NCI-H2107 (cell line): ENCODE measurements around the gene LUZP4.
"Not testable (repeated sequence)": the region's sequence is repeated elsewhere in the genome, so short reads cannot be mapped to it uniquely, and the experiment has no call there.

ENCODE experiments used
- DNase-seq: peaks from one replicate; lab custom pipeline; 2025; lab: John Stamatoyannopoulos, UW

LUZP4 gene

GRCh38 chrX:115289465-115289864 is at the start of gene LUZP4:
Gene LUZP4, plus strand, starts transcription at chrX:115289715. Its CDS starts 45 bp downstream, at chrX:115289760.
- no peak for DNase-seq

GRCh38 chrX:115251458-115252233 is 37.9 kb upstream of the LUZP4 start:
- no peak for DNase-seq

DNA sequence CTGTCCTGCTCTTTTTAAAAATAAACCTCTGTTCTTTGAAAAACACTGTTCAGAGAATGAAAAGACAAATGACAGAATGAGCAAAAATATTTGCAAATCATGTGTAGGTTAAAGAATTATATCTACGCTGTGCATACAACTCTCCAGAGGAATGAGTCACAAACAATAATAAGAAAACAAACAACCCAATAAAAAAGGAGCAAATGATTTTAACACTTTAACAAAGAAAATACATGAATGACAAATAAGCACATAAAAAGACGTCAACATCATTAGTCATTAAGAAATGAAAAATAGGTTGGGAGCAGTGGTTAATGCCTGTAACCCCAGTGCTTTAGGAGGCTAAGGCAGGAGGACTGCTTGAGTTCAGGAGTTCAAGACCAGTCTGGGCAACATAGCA is 34.5 kb upstream of the LUZP4 start:
- DNase-seq = no peak

- DNase-seq = no peak
Observed at GRCh38 chrX:115257711-115258110, 31.8 kb upstream of the LUZP4 start.

DNA sequence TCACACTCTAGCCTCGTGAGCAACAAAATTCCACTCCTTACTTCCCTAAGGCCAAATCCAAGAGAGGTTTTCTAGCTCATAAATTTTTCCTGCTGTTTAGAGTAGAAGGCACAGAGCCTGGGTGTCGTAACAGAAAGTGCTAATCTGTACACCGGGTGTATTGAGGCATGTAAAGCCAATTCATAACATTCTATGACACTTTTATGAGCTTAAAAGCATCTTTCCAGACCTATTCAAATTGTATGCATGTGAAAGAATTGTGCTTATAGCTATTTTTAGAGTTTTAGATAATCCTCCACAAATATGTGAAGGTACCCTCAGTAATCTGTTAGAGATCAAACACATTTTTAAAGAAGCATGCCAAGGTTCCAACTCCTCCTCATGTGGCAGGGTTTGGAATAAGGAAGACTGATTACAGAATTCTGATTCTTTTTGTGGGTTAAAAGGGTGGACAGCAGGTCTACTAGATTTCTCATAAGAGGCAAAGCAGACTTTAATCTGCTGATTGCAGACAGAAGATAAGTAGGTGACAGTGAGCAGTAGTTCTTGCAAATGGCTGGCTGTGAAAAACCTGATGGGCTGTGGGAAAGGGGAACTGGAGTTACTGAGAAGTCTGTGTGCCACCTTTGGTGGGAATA is 30.2 kb upstream of the LUZP4 start:
- no peak for DNase-seq

DNA sequence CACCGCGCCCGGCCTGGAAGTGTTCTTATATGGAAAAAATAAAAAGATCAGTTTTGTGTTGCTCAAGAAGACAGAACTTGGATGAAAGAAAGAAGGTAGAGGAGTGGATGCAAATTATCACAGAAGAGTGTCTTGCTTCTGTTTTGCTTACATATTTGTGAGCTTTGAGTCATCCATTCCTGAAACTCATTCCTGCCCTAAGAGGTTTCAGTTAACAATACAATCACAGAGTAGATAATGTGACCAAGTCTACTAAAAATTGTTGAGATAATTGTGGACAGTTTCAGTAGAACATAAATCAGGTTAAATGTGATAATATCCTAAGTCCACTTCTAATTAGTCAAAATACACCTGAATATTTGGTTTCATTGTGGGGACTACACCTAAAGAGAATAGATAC is 29.2 kb upstream of the LUZP4 start:
- DNase-seq = no peak

DNA sequence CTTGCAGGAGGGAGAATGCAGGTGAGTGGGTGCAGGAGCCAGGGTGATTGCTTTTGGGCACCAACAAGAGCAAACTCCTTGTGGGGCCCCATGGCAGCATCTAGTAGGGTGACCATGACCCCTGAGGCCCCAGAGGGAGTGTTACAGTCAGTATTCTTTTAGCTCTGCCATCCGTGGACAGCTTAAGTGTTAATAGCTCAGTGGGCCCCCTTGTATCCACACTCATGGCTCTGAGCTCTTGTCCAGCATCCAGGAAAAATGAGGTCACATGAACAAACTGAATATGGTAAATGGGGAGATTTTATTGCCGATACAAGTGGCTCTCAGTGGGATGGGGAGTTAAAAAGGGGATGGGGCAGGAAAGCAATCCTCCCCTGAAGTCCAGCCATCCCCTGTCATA is 28.4 kb upstream of the LUZP4 start:
- no peak for DNase-seq

GRCh38 chrX:115264009-115264408 is 25.5 kb upstream of the LUZP4 start:
- no peak for DNase-seq

- DNase-seq = no peak
Observed at GRCh38 chrX:115266300-115266699, 23.2 kb upstream of the LUZP4 start.

DNA sequence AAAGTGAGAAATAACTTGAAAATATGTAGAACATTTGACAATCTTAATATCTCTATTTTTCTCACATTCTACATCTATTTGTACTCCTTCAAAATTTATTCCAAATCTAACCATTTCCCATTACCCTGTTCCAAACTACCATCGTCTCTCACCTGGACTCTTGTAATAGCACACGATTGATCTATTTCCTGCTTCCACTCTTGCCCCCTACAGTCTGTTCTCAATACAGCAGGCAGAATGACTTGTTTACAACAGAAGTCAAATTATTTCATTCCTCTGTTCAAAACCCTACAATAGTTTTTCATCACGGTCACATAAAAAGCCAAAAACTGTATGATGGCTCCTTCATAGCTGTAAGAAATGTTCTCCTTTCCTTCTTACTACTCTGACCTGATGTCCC is 21.1 kb upstream of the LUZP4 start:
- no peak for DNase-seq

DNA sequence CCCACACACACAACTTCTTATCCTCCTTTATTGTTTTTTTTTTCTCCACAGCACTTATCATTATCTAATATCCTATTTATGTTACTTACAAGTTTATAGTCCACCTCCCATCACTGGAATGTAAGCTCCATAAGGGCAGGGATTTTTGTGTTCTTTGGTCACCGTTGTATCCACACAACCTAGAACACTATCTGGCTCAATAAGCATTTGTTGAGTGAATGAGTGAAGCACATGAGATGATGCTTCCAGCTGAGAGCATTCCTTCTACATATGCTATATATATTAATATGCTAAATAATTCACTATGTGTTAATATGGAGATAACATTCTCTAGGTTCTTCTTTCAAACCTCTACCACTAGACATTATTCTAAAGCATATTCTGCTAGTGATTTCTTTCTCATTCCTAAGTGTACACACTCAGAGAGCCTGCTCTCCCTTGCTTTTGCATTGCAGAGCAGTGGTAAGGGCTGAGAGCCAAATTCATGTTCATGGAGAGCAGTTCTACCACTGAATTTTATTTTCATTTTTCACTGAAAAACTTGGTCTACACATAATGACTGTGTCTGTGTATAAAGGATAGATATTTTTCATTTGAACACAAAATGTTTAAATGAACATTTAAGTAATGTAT is 20.3 kb upstream of the LUZP4 start:
- no peak for DNase-seq

- DNase-seq = no peak
Observed at GRCh38 chrX:115284877-115285276, 4.6 kb upstream of the LUZP4 start.

- DNase-seq = no peak
Observed at GRCh38 chrX:115297189-115297588, 7.7 kb downstream of the LUZP4 start.

DNA sequence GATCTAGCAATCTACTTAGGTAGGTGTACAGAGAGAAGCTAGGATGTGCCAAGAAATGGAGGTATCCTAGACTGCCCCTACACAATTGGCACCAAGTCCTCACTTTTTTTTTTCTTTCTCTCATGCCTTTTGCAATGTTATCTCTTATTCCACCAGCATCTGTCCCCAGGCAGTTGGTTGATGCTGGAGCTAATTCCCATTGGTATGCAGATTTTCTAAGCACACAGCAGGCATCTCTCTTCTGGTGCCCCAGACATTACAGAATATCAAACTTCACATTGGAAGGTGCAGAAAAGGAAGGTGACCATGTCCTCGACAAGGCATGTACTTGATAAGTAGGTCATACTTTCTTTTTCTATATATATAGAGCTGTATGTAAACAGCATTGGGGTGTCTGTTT is 21.6 kb downstream of the LUZP4 start:
- no peak for DNase-seq

GRCh38 chrX:115311601-115312001 is 22.1 kb downstream of the LUZP4 start:
- DNase-seq = no peak

GRCh38 chrX:115318139-115318538 is 28.6 kb downstream of the LUZP4 start:
- DNase-seq = no peak

- DNase-seq = no peak
Observed at GRCh38 chrX:115322375-115322774, 32.9 kb downstream of the LUZP4 start.

DNA sequence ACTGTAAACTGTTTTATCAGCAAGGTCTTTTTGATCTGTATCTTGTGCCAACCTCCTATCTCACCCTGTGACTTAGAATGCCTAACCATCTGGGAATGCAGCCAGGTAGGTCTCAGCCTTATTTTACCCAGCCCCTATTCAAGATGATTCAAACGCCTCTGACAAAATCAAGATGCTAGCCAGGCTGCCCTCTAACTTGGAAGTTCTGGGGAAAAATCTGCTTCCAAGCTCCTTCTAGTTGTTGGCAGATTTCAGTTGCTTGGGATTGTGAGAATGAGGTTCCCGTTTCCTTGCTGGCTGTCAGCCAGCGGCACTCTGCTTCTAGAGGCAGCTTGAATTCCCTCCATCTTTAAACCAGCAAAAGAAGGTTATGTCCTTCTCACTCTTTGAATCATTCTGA is 34.7 kb downstream of the LUZP4 start:
- no peak for DNase-seq

GRCh38 chrX:115329282-115329681 is 39.8 kb downstream of the LUZP4 start:
- DNase-seq = not testable (repeated sequence)

DNA sequence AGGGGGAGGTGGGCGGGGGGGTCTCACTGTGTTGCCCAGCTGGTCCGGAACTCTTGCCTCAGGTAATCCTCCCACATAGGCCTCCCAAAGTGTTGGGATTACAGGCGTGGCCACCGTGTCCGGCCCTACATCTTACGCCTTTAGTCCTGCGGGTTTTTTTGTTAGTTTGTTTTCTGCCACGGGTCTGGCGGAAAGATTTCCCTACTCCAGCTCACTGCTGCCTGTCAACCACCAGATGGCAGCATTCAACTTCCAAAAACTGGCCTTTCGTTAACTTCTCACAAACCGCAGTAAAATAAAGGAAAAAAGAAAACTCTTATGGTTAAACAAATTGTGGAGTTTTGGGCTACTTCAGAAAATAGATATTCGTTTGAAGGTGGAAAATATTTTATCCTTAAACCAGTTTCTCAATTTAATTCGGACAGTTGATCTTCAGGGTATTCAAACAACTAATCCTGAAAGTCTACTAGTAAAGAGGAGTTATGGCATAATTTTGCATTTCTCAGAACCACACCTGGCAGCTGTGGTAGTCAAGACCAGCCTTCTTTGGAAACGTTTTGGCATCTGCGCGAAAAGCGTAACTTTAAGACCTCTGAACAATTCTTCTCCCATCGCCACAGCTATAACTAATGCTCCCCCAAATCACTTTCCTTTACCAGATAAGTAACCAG is 41.1 kb downstream of the LUZP4 start:
- DNase-seq = peak; percentile 52

DNA sequence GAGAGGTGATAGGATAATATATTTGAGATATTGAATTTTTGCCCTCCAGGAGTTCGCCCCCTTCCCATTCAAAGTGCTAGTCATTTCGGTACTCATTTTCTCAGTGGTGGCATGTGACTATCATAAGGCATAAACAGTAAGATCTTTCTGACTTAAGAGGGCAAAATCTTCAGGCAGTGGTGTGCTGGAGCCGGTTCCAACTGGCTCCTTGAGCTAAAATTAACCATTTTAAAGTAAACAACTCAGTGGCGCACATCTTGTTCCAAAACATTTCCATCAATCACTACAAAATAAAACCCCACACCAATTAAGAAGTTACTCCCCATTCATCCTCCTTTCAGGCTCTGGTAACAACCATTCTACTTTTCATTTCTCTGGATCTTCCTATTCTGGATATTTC is 43.3 kb downstream of the LUZP4 start:
- DNase-seq = no peak

GRCh38 chrX:115333446-115333845 is 43.9 kb downstream of the LUZP4 start:
- DNase-seq = no peak
